ENCODE measurements around the gene PFDN5.
"Not testable (repeated sequence)": the region's sequence is repeated elsewhere in the genome, so short reads cannot be mapped to it uniquely, and the experiment has no call there.

GRCh38 chr12:53297106-53297505 lies 1.8 kb downstream of the PFDN5 start:
- not testable (repeated sequence) for TF ChIP-seq CTCF (IDR thresholded peaks at IDR 0.05; ENCODE audit: borderline replicate concordance, extremely low read depth, low read length, poor library complexity, severe bottlenecking); EZH2 (IDR thresholded peaks at IDR 0.05; ENCODE audit: borderline replicate concordance, low read depth, low read length, severe bottlenecking)

Measured in DND-41 (cell line).